Raji (cell line): ENCODE data around the gene TEX35.

Experiments used
- POLR2A ChIP-seq: IDR thresholded peaks from 2 replicates; pipeline ENCODE4 v1.6.1; 2011; ENCODE audit warnings: low read depth, low read length, control low read depth; ENCODE audit not compliant: insufficient read depth

The TEX35 gene

DNA sequence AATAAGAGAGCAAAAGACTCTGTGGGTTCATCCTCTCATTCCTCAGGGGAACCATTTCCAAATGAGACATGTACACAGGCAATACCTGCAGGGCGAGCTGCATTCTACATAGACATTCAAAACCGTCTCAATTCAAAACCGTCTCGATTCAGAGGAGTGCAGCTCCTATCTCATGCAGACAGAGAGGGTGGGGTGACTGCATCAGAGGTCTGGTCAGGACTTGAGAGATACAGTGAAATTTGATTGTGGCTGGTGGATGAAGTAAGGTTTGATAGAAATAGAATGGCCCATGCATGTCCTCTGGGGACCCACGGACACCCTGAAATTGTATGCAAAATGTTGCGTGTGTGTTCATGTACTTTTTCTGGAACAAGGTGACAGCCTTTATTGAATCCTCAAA lies 27.3 kb downstream of the TEX35 start:
- TF ChIP-seq POLR2A = no peak

DNA sequence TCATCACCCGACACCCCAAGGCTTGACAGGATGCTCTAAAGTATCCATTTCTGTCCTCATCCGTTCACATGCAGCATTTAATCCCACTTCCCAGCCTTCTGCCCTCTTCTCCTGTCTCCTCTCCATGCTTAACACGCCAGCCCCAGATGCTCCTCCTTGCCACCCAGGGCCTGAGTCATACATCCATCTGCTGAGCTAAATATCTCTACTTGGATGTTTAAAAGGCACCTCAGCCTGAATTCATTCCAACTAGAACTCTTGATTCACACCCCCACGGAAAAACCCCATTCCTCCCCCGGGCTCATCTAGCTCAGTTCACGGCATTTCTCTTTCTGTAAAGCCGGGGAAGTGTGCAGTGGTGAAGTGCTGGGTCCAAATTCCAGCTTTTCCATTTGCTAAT lies 27.7 kb downstream of the TEX35 start:
- no peak for TF ChIP-seq POLR2A

DNA sequence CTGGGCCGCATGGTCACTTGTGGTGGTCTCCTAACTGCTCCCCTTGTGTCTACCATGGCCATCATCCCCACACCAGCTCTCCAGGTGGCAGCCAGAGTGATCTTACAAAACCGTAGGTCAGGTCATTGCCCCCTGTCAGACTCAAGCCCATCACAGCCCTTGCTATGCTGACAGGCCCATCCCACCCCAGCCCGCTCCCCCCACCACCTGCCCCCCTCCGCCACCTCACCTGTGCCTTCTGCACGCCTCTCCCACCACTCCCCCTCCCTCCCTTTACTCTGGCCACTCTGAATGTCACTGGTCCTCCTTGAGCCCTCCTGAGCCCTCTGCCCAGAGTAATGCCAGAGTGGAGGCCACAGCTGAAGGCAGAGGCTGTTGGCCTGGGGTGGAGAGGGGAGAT lies 28.5 kb downstream of the TEX35 start:
- no peak for TF ChIP-seq POLR2A

DNA sequence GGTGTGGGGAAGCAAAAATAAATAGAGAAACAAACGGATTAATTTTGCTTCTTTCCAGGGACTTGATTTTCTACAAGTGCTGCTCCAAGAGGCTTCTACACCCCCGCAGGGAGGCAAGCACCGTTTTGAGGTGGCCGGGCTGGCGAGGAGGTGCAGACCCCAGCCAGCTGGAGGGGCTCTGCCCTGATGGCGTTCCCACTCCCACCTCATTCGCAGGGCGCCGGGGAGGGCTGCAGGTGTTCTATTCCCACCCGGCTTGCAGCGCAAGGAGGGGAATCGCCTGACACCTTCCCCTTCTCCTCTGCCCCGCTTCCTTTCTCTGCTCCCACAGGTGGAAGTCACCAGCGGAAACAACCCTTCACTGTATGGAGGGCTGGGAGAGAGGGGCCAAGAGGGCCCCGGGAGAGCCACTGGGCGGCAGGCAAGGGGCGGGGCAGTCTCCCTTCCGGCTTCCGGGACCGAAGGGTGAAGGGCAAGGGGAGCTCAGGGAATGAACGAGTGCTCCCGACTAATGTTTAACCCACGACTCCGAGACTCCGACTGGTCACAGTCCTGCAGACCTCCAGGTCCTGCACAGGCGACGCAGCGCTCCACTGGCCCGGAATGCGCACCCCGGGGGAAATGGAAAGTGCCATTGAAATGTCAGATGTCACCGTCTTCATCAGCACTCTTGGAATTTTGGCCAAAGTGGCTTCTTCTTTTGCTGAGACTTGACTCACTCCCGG lies 29.1 kb downstream of the TEX35 start:
- TF ChIP-seq POLR2A = peak; percentile 50

DNA sequence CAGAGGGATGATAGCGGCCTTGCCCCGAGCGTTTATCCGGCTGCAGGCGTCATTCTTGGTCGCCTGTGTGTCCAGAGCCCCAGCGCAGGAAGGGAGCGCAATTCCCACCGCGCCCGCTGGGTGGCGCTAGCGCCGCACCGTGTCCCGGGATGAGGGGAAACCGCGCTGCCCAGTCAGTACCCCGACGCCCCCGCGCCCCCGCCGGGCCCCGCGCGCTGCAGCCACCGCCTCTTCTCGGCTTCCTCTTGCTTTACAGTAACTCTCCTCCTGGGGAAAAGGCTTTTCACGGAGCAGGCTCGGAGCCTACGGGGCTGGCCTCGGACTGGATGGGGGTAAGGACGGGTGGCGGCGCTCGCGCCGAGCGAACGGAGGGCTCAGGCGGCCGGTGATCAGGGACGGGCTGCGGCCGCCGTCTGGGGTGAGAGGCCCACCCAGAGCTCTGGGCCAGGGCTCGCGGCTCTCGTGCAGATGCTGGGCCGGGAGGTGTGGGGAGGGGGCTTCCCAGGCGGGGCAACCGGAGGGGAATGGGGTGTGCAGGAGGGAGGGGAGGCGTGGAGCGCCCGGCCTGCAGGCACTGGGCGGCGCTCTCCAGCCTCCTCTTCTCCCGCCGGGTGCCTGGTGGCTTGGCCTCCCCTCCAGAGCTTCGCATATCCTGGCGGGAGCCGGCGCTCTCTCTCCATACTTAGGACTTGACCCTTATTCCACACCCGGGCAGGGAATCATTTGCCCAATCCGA lies 29.8 kb downstream of the TEX35 start:
- peak; percentile 7 for TF ChIP-seq POLR2A

DNA sequence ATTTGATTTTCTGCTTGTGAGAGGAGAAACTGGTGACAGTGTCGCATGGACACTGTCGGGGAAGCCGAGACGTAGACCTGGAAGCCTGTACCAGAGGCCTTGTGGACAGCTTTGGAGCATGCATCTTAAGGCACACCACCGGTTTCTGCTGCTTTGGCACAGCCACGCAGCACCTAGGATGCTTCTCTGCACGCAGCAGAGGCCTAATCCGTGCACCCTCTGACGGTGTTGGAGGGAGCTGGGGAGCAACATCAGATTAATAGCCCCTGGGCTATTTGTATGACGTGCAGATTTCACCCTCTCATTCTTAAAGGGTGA lies 30.3 kb downstream of the TEX35 start:
- TF ChIP-seq POLR2A = no peak

DNA sequence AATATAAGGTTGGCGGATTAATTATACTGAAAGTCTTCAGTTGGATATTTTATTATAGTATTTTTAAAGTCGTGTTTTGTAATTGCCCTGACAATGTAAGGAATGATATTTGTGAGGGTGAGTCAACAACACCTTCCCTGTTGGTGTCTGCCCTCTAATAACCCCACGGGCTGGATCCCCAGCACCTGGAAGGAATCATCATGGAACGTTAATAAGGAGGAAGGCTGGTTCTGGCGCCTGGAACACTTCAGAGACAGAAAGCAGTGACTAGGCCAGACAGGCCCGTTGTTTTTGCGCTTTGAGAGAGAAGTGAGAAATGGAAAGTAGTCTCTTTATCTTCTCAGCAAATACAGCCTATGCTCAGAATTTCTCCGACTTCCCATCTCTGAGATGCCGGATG lies 31.6 kb downstream of the TEX35 start:
- no peak for TF ChIP-seq POLR2A

DNA sequence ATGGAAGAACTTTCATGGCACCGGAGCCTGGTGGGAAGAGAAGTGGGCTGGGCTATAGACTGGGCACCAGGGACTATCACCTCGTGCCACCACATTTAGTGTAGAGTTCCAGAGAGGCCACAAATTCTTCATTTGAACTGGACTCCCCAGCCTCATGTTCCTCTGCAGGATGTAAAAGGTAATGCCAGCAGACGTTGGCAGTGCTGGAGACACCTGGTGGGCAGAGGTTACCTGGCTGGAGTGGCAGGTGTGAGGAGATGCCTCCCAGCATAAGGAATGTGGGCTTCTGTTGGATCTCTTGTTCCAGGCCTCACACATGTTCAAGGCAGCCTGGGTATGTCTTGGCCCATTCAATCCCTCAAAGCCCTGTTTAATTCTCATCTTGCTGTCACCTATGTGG lies 35.2 kb downstream of the TEX35 start:
- no peak for TF ChIP-seq POLR2A

DNA sequence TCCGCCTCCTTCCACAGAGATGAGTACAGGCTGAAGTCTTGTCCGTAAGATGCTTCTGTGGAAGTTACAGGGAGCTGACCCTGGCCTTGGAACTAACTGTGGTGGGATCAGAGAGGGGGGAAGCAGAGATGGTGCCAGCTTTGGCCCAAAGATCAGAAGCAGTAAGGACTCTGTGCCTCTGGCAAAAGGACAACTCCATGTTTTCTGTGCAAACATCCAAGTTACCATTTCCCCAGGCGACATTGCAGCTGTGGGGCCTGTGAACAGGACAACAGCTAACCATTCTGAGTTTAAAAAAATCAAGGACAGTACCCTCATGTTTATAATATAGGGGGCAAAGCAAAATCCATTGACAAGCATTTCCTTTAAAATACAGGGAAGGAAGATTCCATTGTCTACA lies 38.4 kb downstream of the TEX35 start:
- TF ChIP-seq POLR2A = no peak

DNA sequence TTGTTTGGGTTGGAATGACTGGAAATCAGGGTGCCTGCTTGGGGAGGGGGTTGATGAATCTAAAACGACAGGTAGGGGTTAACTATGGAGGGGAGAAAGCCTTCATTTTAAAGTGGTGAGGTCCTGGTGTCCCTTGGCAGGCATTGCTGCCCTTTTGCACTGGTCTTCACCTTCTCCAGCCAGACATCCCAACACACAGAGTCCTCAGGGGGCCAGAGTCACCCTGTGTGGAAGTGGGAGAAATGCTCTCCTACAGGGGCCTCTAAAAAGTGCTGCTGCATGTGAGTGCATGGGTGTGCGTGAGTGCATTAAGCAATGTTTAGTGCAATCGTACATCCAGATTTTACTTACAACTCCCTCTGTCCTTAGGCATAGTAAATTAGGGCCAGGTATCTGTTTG lies 39.0 kb downstream of the TEX35 start:
- no peak for TF ChIP-seq POLR2A

DNA sequence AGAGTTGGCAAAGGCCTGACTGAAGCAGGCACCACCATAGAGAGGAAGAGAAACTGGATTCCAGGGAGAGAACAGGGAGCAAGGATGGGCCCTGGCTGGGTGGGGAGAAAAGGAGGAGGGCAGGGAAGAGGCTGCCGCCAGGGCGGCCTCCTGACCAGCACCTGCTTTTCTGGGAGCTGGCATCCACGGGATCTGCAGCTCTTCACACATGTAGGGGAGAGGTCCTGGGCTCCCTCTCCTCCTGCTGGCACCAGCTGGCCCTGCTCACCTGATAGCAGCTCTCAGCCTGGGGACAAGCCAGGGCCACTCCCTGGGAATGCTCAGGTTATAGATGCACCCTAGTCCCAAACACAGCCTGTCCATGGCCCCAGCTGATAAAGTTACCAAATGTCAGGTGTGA lies 39.9 kb downstream of the TEX35 start:
- TF ChIP-seq POLR2A = no peak

DNA sequence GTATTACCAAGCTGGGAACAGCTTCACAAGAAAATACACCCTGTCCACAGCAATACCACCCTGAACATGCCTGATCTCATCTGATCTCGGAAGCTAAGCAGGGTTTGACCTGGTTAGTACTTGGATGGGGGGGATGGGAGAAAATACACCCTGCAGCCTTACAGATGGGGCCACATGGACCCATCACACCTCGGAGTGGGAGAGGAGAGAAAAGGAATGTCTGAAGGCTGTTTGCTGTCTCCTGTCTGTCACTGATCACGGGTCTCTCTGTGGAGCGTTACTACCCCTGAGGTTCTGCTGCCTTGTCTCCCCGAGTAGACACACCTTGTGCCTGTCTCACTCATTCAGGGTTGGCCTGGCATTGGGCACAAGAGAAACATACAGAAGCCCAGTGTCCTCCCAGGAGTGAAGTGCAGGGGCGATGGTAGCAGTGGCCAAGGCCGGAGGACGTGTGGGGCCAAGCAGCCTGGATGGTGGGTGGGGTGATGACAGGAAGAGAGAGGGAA lies 48.0 kb downstream of the TEX35 start:
- no peak for TF ChIP-seq POLR2A

DNA sequence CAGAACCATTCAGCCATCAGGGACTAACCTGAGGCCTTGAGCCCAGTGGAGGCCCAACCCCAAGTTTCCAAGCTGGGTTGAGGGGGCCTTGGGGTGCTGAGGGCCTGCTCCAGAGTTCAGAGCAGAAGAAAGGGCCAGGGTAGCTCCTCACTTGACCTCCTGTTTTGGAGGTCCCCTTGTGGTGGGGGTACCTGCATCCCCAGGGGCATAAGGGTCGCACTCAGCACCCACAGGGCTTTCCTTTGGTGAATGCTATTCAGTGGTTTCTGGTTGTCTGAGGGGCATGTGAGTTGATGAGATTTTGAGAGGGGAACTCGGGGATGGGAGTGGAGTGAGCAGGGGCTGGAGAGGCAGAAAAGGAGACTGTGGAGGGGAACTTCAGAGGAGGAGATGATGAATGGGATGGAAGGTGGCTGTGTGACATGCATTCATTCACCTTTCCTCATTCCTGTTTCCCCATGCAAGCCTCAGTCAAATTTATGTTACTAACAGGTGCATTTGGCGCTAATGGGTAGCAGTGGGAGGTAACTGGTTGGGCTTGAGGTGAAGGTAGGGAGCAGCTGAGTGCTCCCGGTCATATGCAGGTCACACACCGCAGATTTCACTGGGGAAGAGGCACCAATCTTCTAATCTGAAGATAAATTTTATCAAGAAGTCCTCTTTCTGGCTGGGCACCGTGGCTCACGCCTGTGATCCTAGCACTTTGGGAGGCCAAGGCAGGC lies 50.4 kb downstream of the TEX35 start:
- TF ChIP-seq POLR2A = no peak

DNA sequence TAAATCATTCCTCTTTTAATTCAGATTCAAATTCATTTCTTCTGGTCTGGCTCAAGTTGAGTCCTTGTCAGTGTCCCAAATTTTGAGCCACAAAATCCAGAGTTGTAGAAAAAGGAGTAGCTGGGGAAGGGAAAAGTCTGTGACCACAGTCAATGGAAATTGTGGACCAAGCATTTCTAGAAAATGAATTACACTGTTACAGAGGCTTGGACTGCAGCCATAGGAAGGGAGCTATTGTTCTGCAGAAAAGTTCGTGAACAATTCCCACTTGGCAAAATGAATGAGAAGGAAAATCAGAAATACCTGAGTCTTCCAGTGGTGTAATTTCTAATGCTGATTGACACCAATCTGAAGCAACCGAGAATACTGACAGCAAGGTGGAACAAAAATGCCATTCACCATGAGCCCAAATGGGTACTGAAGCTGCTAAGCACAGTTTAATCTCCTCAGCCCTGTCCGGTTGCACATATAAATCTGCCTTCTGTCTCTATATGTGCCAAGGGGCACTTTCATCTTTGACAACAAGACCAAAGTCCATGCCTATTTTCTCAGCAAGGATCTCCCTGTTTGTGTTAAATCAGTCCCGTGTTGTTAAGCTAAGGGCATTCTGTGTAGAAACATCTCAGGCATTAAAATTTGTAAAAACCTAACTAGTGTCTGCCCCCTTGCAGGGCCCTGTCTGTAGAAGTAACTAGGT lies 51.3 kb downstream of the TEX35 start:
- TF ChIP-seq POLR2A = no peak

DNA sequence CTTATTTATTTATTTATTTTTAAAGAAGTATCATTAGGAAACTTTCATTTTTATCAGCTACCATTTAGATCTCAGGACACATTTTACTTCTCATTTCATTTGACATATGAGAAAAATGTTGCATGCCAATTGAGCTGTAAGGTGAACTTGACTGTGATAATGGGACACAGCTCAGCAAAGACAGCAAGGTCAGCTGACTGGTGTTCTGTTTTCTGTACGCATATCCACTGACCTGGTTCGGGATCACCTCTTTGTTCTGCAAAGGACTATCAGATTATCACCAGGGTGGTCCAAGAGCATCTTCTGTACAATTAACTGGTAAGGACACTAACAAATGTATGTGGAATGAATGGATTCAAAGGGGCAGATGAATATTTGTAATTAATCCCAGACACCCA lies 51.9 kb downstream of the TEX35 start:
- no peak for TF ChIP-seq POLR2A
